ENCODE measurements around the gene PYY.
A peak's percentile ranks its signal among the peaks of the same experiment; 100 is the strongest.

PYY gene

DNA sequence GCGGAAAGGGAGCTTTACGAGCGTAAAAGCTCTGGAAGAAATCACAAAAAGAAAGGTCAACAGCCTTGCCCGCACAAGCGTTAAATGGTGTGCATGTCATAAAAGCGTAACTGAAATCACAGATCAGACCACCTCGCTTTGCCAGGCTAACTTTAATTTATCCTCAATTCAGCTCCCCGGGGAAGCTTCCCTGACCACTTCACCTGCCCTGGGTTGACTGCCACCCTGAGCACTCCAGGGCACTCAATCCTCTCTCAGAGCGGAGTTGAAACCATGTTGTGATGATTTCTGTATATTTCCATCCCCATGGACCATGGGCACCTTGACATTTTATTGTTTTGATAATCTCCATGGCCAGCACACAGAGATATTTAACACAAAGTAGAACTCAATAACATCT lies 34.6 kb upstream of the PYY start:
- DNase-seq (ENCODE audit: low read depth, low spot score), result no peak
- H3K4me3 ChIP-seq (ENCODE audit: low read depth, low read length), result no peak overlapping the region
- ChIA-PET CTCF (interaction anchor here (1.0 to 7.6 kb wide), 4 partner anchors 8 to 110 kb away, joined by 3 to 69 read pairs (median 14); partner anchors contain the start of gene PPY), POLR2A (no interaction called here)
- TF ChIP-seq, protein P1, sequence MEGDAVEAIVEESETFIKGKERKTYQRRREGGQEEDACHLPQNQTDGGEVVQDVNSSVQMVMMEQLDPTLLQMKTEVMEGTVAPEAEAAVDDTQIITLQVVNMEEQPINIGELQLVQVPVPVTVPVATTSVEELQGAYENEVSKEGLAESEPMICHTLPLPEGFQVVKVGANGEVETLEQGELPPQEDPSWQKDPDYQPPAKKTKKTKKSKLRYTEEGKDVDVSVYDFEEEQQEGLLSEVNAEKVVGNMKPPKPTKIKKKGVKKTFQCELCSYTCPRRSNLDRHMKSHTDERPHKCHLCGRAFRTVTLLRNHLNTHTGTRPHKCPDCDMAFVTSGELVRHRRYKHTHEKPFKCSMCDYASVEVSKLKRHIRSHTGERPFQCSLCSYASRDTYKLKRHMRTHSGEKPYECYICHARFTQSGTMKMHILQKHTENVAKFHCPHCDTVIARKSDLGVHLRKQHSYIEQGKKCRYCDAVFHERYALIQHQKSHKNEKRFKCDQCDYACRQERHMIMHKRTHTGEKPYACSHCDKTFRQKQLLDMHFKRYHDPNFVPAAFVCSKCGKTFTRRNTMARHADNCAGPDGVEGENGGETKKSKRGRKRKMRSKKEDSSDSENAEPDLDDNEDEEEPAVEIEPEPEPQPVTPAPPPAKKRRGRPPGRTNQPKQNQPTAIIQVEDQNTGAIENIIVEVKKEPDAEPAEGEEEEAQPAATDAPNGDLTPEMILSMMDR (IDR thresholded peaks at IDR 0.05; ENCODE audit: insufficient read depth, low read length, missing control alignments), result no peak

DNA sequence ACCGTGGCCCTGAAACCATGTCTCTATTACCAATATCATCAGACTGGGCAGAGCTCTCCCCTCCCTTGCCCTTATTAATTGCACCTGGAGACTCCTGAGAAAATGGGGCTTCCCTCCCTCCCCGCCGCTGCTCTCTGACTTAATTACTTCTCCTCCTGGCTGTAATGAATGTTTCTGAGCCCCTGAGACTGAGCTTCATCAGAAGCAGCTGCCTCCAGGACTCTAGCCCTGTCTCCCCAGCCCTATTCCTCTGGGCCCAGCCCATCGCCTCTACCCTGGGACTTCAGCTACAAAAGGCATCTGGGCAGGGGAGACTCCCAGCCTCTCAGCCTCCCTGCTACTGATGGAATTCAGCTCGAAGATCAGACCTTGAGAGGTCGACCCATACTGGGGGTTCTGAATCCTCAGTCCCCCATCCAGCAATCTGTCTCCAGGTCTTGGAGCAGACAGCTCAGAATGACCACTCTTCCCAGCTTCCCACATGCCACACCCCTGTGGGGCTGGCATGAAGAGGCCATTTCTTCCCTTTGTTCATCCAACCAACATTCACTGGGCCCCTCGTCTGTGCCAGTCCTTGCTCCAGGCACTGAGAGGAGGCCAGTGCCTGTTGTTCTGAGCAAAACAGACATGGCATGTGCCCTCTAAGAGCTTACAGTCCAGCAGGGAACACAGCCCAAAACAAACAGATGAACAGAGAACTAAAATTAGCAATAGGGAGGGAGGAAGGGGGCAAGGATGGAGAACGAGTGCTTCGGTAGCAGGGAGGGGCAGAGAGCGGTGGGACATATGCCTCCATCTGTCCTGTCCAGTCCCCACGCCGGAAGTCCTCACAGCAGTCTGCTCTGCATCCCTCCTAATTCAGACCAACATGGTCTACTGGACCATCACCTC lies 33.6 kb upstream of the PYY start:
- CTCF ChIA-PET, result interaction anchor here (0.9 to 7.6 kb wide), 6 partner anchors 9 to 109 kb away, joined by 3 to 69 read pairs (median 5); partner anchors contain the start of gene PPY
- DNase-seq (ENCODE audit: low read depth, low spot score), result no peak
- TF ChIP-seq, protein P1 (IDR thresholded peaks at IDR 0.05; ENCODE audit: insufficient read depth, low read length, missing control alignments), result no peak
- no peak overlapping the region for H3K4me3 ChIP-seq (ENCODE audit: low read depth, low read length)
- POLR2A ChIA-PET, result no interaction called here

DNA sequence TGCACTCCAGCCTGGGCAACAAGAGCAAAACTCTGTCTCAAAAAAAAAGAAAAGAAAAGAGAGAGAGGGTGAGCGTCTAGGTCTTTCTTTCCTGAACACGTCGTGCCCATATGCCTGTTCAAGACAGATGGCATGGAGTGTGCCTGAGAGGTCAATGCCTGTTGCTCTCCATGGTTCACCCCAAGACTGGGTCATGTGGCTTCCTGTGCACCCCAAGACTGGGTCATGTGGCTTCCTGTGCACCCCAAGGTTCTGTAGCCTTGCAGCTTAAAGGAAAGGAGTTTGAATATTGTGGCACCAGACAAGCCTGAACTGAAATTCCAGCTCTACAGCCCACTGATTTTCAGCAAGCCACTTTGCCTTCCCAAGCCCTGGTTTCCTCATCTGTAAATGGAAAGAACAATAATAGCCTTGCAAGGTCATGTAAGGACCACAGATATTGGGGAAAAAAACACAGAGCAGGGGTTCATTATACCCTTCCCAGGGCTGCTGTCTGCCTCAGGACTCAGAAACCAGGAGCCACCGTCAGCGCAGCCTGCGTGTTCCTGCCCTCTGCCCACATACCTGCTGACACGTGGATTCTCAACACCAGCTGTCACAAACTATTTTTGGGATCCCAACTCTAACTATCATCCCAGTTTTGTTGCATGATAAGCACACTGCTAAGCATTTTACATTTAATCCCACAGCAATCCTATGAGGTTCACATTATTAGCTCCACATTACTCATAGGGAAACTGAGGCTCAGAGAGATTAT lies 32.7 kb upstream of the PYY start:
- ChIA-PET CTCF (interaction anchor here (0.9 to 7.6 kb wide), 6 partner anchors 10 to 108 kb away, joined by 3 to 69 read pairs (median 5); partner anchors contain the start of gene PPY), POLR2A (no interaction called here)
- no peak for DNase-seq (ENCODE audit: low read depth, low spot score)
- no peak overlapping the region for H3K4me3 ChIP-seq (ENCODE audit: low read depth, low read length)
- TF ChIP-seq, protein P1 (IDR thresholded peaks at IDR 0.05; ENCODE audit: insufficient read depth, low read length, missing control alignments), result no peak

DNA sequence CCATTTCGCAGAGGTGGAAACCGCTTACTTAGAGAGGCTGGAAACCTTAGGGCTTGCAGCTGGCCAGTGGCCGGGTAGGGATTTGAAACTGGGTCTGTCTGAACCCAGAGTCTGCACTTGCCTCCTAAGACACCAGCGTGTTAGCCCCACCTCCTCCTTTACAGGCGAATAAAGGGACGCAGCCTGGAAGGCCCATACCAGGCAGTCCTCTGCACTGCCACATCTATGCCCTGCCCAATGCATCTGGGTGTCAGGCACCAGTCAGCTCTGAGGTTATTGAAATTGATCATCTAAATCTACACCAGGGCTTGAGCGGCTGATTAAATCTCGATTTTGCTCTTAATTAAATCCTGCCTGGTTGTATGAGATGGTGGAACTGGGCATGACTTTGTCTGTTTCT lies 30.8 kb upstream of the PYY start:
- H3K4me3 ChIP-seq (ENCODE audit: low read depth, low read length), result peak overlapping the region; percentile 43
- ChIA-PET POLR2A (no interaction called here), CTCF (interaction anchor here (1.5 to 7.6 kb wide), 5 partner anchors 10 to 106 kb away, joined by 3 to 69 read pairs (median 9); partner anchors contain the start of genes MPP2 and PPY)
- TF ChIP-seq, protein P1 (IDR thresholded peaks at IDR 0.05; ENCODE audit: insufficient read depth, low read length, missing control alignments), result no peak
- DNase-seq (ENCODE audit: low read depth, low spot score), result no peak

DNA sequence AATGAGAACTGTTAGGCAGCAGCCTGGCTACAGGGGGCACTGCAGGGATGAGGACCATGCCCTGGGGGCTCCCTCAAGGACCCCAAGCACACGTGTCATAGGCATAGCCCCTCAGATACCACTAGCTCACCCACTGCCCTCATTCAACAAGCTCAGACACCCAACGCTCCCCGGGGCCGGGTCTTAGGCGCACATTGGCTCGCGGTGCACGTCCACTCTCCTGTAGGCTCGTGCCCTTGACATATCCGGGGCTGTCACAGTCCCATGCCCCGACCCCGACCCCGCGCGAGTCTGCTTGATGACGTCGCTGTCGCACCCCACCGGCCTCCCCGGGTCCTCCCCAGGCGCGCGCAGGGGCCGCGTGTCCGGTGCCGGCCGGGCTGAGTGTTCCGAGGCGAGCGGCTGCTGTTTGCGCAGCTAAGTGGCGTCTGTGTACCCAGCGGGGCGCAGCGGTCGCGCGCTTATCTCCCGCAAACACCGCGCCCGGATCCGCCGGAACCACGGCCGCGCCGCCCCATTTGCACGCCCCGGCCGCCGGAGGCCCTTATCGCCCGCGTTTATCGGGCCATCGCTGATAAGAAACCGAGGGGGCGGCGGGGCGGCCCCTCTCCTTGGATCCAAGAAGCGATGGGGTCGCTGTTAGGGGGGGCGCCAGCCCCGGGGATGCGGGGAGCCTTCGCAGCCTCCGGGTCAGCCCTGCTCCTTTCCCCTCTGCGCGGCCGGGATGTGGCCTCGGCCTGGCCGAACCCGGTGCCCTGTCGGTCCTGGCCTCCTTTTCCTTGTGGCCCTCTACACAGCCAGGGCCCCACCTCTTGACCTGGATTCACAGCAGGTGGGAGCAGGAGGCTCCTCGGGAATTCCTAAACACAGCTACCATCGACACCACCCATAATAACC lies 30.0 kb upstream of the PYY start:
- TF ChIP-seq, protein P1 (IDR thresholded peaks at IDR 0.05; ENCODE audit: insufficient read depth, low read length, missing control alignments), result peak; percentile 16
- ChIA-PET CTCF (interaction anchor here (1.0 to 7.6 kb wide), 8 partner anchors 9 to 105 kb away, joined by 3 to 69 read pairs (median 5); partner anchors contain the start of genes MPP2 and PPY), POLR2A (no interaction called here)
- DNase-seq (ENCODE audit: low read depth, low spot score), result no peak
- H3K4me3 ChIP-seq (ENCODE audit: low read depth, low read length), result peak overlapping the region; percentile 43
